GM10847 (cell line): ENCODE data around the gene MSI2.

Source experiments
- POLR2A ChIP-seq: IDR thresholded peaks from 2 replicates; pipeline ENCODE4 v1.6.1; 2011; ENCODE audit not compliant: insufficient read length; ENCODE audit errors: extremely low read depth

MSI2 gene

GRCh38 chr17:57669671-57670529 lies 413.6 kb downstream of the MSI2 start:
- no peak for TF ChIP-seq POLR2A

GRCh38 chr17:57670769-57671569 lies 414.6 kb downstream of the MSI2 start:
- no peak for TF ChIP-seq POLR2A

- TF ChIP-seq POLR2A, result no peak
Measured at GRCh38 chr17:57671667-57672632, 415.6 kb downstream of the MSI2 start.

GRCh38 chr17:57672971-57673370 lies 416.6 kb downstream of the MSI2 start:
- no peak for TF ChIP-seq POLR2A

GRCh38 chr17:57674894-57675293 lies 418.6 kb downstream of the MSI2 start:
- no peak for TF ChIP-seq POLR2A

- TF ChIP-seq POLR2A, result no peak
Measured at GRCh38 chr17:57675427-57676387, 419.4 kb downstream of the MSI2 start.

- TF ChIP-seq POLR2A, result no peak
Measured at GRCh38 chr17:57676543-57676942, 420.2 kb downstream of the MSI2 start.

- no peak for TF ChIP-seq POLR2A
Measured at GRCh38 chr17:57677301-57677700, 421.0 kb downstream of the MSI2 start.

- no peak for TF ChIP-seq POLR2A
Measured at GRCh38 chr17:57677858-57678257, 421.5 kb downstream of the MSI2 start.

- no peak for TF ChIP-seq POLR2A
Measured at GRCh38 chr17:57678393-57678792, 422.1 kb downstream of the MSI2 start.

GRCh38 chr17:57679356-57679755 lies 423.0 kb downstream of the MSI2 start:
- TF ChIP-seq POLR2A, result no peak

- TF ChIP-seq POLR2A, result no peak
Measured at GRCh38 chr17:57679906-57680695, 423.8 kb downstream of the MSI2 start.

GRCh38 chr17:57682701-57683100 lies 426.4 kb downstream of the MSI2 start:
- no peak for TF ChIP-seq POLR2A
